Lower leg skin (tissue), 3 donors: ENCODE measurements around the gene CLRN3.

Experiments used
- CTCF ChIP-seq, 3 donors: fragments of 450-650 bp; IDR thresholded peaks; one replicate each; pipeline ENCODE4 v1.5.1; 2016; ENCODE audit warnings: antibody characterized with exemption in 3 of 3, mild to moderate bottlenecking in 3 of 3, moderate library complexity in 2 of 3
- POLR2A ChIP-seq, 2 donors: fragments of 450-650 bp; IDR thresholded peaks; one replicate each; pipeline ENCODE4 v1.6.1; 2016 to 2017; ENCODE audit warnings: antibody characterized with exemption in 2 of 2, mild to moderate bottlenecking in 1 of 2, moderate library complexity in 1 of 2

DNA sequence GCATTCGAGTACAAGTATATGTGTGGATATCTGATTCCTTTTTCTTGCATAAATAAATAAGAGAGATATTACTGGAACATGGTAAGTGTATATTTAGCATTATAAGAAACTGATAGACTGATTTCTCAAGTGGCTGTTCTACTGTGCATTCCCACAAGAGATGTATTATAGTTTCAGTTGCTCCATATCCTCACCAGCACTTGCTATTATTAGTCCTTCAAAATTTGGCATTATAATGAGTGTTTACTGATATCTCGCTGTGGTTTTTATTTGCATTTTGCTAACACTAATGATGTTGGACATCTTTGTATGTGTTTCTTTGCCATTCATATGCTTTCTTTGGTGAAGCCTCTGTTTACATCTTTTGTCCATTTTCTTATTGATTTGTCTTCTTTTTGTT lies 4.4 kb upstream of the CLRN3 start:
- TF ChIP-seq CTCF (IDR thresholded peaks at IDR 0.05) (no peak), POLR2A (IDR thresholded peaks at IDR 0.05) (no peak)
